A549 (cell line): Measurements from ENCODE around the gene ZNF385B. TPM values are rescaled to one million over a fixed set of nuclear protein-coding genes. Genes with fewer than 3 reads are reported as not detected.
"Not testable (repeated sequence)": the region's sequence is repeated elsewhere in the genome, so short reads cannot be mapped to it uniquely, and the experiment has no call there.

Experiments used
- ATAC-seq, 2 experiments: fragments of 200-7000 bp in 1 of 2; fragments of >200 bp in 1 of 2; cut with Nextera tagmentation in 1 of 2; cut with Tn5 transposase in 1 of 2; 3 replicates each; pipeline versions ENCODE4 v1.8.0 to v1.9.1; 2018 to 2020; ENCODE audit warnings: mild to moderate bottlenecking in 1 of 2, moderate library complexity in 1 of 2
- CTCF ChIA-PET: fragments of 300-600 bp; sonication (Branson Sonifier 250); formaldehyde crosslinking; extraction: SDS; loops from one replicate; lab custom pipeline; 2021; ENCODE audit warnings: antibody characterized with exemption, inconsistent platforms; lab: Yijun Ruan, JAX
- POLR2A ChIA-PET: fragments of 350-600 bp; formaldehyde crosslinking; extraction: SDS; loops from one replicate; lab custom pipeline; 2021; ENCODE audit warnings: antibody characterized with exemption, inconsistent platforms; lab: Yijun Ruan, JAX
- DNase-seq, 2 experiments: peaks; one replicate each; pipeline versions ENCODE4 v3.0.0 to v3.0.0-alpha.2; 2011 to 2016; ENCODE audit warnings: low read depth in 1 of 2, low spot score in 1 of 2
- FAIRE-seq: peaks from 2 replicates; lab custom pipeline; 2011; peaks lifted over from hg19 to GRCh38; lab: Jason Lieb, UNC
- H3K27ac ChIP-seq, 2 experiments: fragments of >200 bp; sonication (Bioruptor Twin); formaldehyde crosslinking; 3 replicates each; pipeline ENCODE4 v1.5.1; 2016 to 2017
- H3K4me1 ChIP-seq: fragments of >200 bp; sonication (Bioruptor Twin); formaldehyde crosslinking; 3 replicates; pipeline ENCODE4 v1.6.1; 2016
- H3K4me2 ChIP-seq: fragments of >200 bp; sonication (Bioruptor Twin); formaldehyde crosslinking; 3 replicates; pipeline ENCODE4 v1.6.1; 2016
- H3K4me3 ChIP-seq: fragments of >200 bp; sonication (Bioruptor Twin); formaldehyde crosslinking; 3 replicates; pipeline ENCODE4 v1.5.1; 2016
- H3K9me3 ChIP-seq: fragments of >200 bp; sonication (Bioruptor Twin); formaldehyde crosslinking; 3 replicates; pipeline ENCODE4 v1.6.1; 2016
- CHD2 ChIP-seq: fragments of 150-350 bp; IDR thresholded peaks from 2 replicates; pipeline ENCODE4 v1.6.1; 2014; ENCODE audit warnings: low read length; ENCODE audit not compliant: partially characterized antibody
- CTCF ChIP-seq: fragments of >200 bp; sonication (Bioruptor Twin); formaldehyde crosslinking; IDR thresholded peaks from 3 replicates; pipeline ENCODE4 v1.5.1; 2016
- EHMT2 ChIP-seq: fragments of 200-600 bp; sonication (generic); IDR thresholded peaks from 2 replicates; pipeline ENCODE4 v1.6.1; 2016; ENCODE audit warnings: antibody characterized with exemption, low read depth, mild to moderate bottlenecking, moderate library complexity
- EP300 ChIP-seq, 2 experiments: fragments of >200 bp; sonication (Bioruptor Twin); formaldehyde crosslinking; IDR thresholded peaks; 2 replicates in 1 of 2; 3 replicates in 1 of 2; pipeline ENCODE4 v1.6.1; 2016 to 2017
- HOXA7 ChIP-seq: fragments of 250-450 bp; sonication (Bioruptor Pico); IDR thresholded peaks from 2 replicates; pipeline ENCODE4 v1.5.0; 2020; ENCODE audit warnings: mild to moderate bottlenecking, moderate library complexity
- KDM1A ChIP-seq: fragments of 200-600 bp; sonication (generic); IDR thresholded peaks from 2 replicates; pipeline ENCODE4 v1.6.1; 2016; ENCODE audit warnings: low read depth, mild to moderate bottlenecking
- KDM5A ChIP-seq: fragments of 200-600 bp; sonication (generic); IDR thresholded peaks from 2 replicates; pipeline ENCODE4 v1.6.1; 2016; ENCODE audit warnings: antibody characterized with exemption, mild to moderate bottlenecking
- MAZ ChIP-seq: fragments of 150-350 bp; IDR thresholded peaks from 2 replicates; pipeline ENCODE4 v1.6.1; 2014; ENCODE audit warnings: antibody characterized with exemption, low read depth, low read length, borderline replicate concordance
- MYC ChIP-seq: IDR thresholded peaks from 2 replicates; pipeline ENCODE4 v1.6.1; 2012; ENCODE audit warnings: mild to moderate bottlenecking, inconsistent platforms, low read length, improper control_type of control experiment, borderline replicate concordance
- NFE2L2 ChIP-seq: fragments of 150-350 bp; conservative IDR thresholded peaks from 2 replicates; pipeline ENCODE4 v1.6.1; 2014; ENCODE audit warnings: low read length
- PHF8 ChIP-seq: fragments of 200-600 bp; sonication (generic); IDR thresholded peaks from 2 replicates; pipeline ENCODE4 v1.6.1; 2016; ENCODE audit warnings: low read depth, mild to moderate bottlenecking, antibody characterized with exemption, moderate library complexity, borderline replicate concordance
- POLR2A ChIP-seq: IDR thresholded peaks from 2 replicates; pipeline ENCODE4 v1.6.1; 2012; ENCODE audit warnings: mild to moderate bottlenecking, low read length
- REST ChIP-seq: fragments of 200-600 bp; sonication (generic); IDR thresholded peaks from 2 replicates; pipeline ENCODE4 v1.6.1; 2016; ENCODE audit warnings: antibody characterized with exemption, mild to moderate bottlenecking, moderate library complexity
- RNF2 ChIP-seq: fragments of 200-600 bp; sonication (generic); IDR thresholded peaks from 2 replicates; pipeline ENCODE4 v1.6.1; 2016; ENCODE audit warnings: low read depth, mild to moderate bottlenecking, antibody characterized with exemption, moderate library complexity, borderline replicate concordance
- SREBF2 ChIP-seq: fragments of 450-650 bp; IDR thresholded peaks from 2 replicates; pipeline ENCODE4 v1.6.1; 2014; ENCODE audit warnings: mild to moderate bottlenecking, moderate library complexity
- ZSCAN20 ChIP-seq: fragments of 250-450 bp; sonication (Bioruptor Pico); IDR thresholded peaks from 2 replicates; pipeline ENCODE4 v1.8.0; 2022; ENCODE audit warnings: mild to moderate bottlenecking, moderate library complexity
- WGBS: methylation state at CpG from one replicate; pipeline ENCODE4 v1.1.6; 2017; ENCODE audit errors: missing lambda C conversion rate; 5-methylcytosine and 5-hydroxymethylcytosine counted together
- polyA plus RNA-seq, 4 experiments: library from polyadenylated mRNA; depleted of rRNA in 3 of 4; stranded (reverse); fragments of >200 nt; fragmentation: RNase III in 1 of 4; extraction: RNeasy Plus Mini Kit Qiagen cat#74134 plus additional on column Dnase treatment in 1 of 4; gene quantifications; 2 replicates in 3 of 4; 3 replicates in 1 of 4; pipeline ENCODE4 v1.2.3, GENCODE V29; 2011 to 2017

Gene ZNF385B
- polyA plus RNA-seq, 2 of the 4 experiments (the other 2 are of a cell fraction), result not detected

DNA sequence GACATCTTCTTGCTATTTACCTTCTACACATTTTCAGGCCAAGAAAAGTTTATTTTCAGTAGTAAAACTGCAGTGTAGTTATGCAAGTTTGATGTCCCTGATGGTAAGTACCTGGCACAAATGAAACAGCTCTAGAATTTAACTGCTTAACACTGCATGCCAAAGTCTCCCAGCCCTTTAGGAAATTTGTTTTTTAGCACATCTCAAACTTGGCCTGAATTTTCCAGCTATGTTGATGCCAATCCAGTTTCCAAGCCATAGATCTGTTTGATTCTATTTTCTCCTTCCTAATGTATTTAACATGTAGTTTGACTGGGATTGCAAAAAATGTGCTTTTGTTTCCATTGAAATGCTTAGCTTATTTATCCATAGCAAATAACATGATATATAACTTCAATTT, 29.3 kb upstream of the ZNF385B start:
- no peaks in the 10 kb centered on the region for H3K4me1 ChIP-seq
- no peak overlapping the region for H3K27ac ChIP-seq
- POLR2A ChIA-PET, result no interaction called here
- CTCF ChIA-PET, result interaction anchor here (1.5 kb wide), 1 partner anchor 8 kb away, joined by 3 read pairs; no protein-coding TSS in a partner anchor
- no peaks in the 10 kb centered on the region for H3K9me3 ChIP-seq
- no peak overlapping the region for H3K4me3 ChIP-seq
- FAIRE-seq (no peak), ATAC-seq (no peak), DNase-seq (no peak)
- TF ChIP-seq EHMT2 (no peak), MYC (no peak), PHF8 (no peak), MAZ (no peak), REST (no peak)
- H3K4me2 ChIP-seq, result no peak overlapping the region

DNA sequence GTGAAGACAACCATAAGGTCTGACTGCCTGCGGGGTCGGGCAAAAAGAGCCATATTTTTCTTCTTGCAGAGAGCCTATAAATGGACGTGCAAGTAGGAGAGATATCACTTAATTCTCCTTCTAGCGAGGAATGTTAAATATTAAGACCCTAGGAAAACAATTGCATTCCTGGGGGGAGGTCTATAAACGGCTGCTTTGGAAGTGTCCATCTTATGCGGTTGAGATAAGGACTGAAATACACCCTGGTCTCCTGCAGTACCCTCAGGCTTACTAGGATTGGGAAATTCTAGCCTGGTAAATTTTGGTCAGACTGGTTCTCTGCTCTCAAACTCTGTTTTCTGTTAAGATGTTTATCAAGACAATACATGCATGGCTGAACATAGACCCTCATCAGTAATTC, 27.2 kb upstream of the ZNF385B start:
- 44% methylated on average over 6 of the region's 6 CpGs for WGBS
- H3K4me1 ChIP-seq, H3K4me2 ChIP-seq, H3K4me3 ChIP-seq, H3K9me3 ChIP-seq, ATAC-seq, POLR2A ChIA-PET, H3K27ac ChIP-seq, FAIRE-seq, CTCF ChIA-PET, DNase-seq: not testable (repeated sequence)

GRCh38 chr2:179884193-179884592, 22.8 kb upstream of the ZNF385B start:
- CTCF ChIA-PET, result no interaction called here
- 60% methylated on average over 8 of the region's 8 CpGs for WGBS
- no peak for DNase-seq
- no peak for TF ChIP-seq KDM5A
- no peak for TF ChIP-seq SREBF2
- TF ChIP-seq RNF2, result no peak
- no peak for TF ChIP-seq HOXA7 (CRISPR knock-in tag)
- no peak for TF ChIP-seq MAZ
- no peak for TF ChIP-seq POLR2A
- TF ChIP-seq CHD2, result no peak
- TF ChIP-seq EP300 (IDR thresholded peaks at IDR 0.05), result no peak
- no peak for TF ChIP-seq KDM1A
- no peak for TF ChIP-seq NFE2L2
- TF ChIP-seq ZSCAN20, result no peak
- no peak for TF ChIP-seq CTCF
- Histone ChIP-seq H3K4me3 (no peak overlapping the region), H3K27ac (no peak overlapping the region), H3K4me1 (no peaks in the 10 kb centered on the region), H3K9me3 (no peaks in the 10 kb centered on the region), H3K4me2 (no peak overlapping the region)
- ATAC-seq, result no peak
- FAIRE-seq, result no peak
- POLR2A ChIA-PET, result no interaction called here
